GM21619 (cell line): ENCODE measurements around the gene SS18L1.
"Not testable (repeated sequence)": the region's sequence is repeated elsewhere in the genome, so short reads cannot be mapped to it uniquely, and the experiment has no call there.

Source experiments
- ATAC-seq: cut with Tn5 transposase; IDR thresholded peaks from one replicate; pipeline ENCODE4 v1.9.1; 2021; ENCODE audit not compliant: unreplicated experiment

SS18L1 gene

GRCh38 chr20:62143081-62143956 lies at the start of gene SS18L1, which contains the start of gene PSMA7:
Gene SS18L1, plus strand, starts transcription at chr20:62143769. Its CDS starts 52 bp downstream, at chr20:62143821.
Gene PSMA7, minus strand, starts transcription at chr20:62143394. Its CDS starts 91 bp downstream, at chr20:62143303.
- peak; percentile 72 for ATAC-seq

GRCh38 chr20:62096421-62097380 lies 46.9 kb upstream of the SS18L1 start:
- ATAC-seq, result no peak

- ATAC-seq, result no peak
Observed at GRCh38 chr20:62097881-62098407, 45.6 kb upstream of the SS18L1 start.

GRCh38 chr20:62101078-62101477 lies 42.5 kb upstream of the SS18L1 start:
- ATAC-seq, result no peak

GRCh38 chr20:62103508-62104233 lies 39.9 kb upstream of the SS18L1 start:
- no peak for ATAC-seq

- ATAC-seq, result no peak
Observed at GRCh38 chr20:62104234-62104789, 39.3 kb upstream of the SS18L1 start.

GRCh38 chr20:62104791-62105345 lies 38.7 kb upstream of the SS18L1 start:
- ATAC-seq, result no peak

- ATAC-seq, result no peak
Observed at GRCh38 chr20:62105592-62105991, 38.0 kb upstream of the SS18L1 start.

GRCh38 chr20:62111148-62111547 lies 32.4 kb upstream of the SS18L1 start:
- no peak for ATAC-seq

GRCh38 chr20:62112368-62112767 lies 31.2 kb upstream of the SS18L1 start:
- no peak for ATAC-seq

- no peak for ATAC-seq
Observed at GRCh38 chr20:62114894-62115293, 28.7 kb upstream of the SS18L1 start.

- not testable (repeated sequence) for ATAC-seq
Observed at GRCh38 chr20:62115800-62116407, 27.7 kb upstream of the SS18L1 start.

- no peak for ATAC-seq
Observed at GRCh38 chr20:62116558-62117361, 26.8 kb upstream of the SS18L1 start.

GRCh38 chr20:62117362-62117646 lies 26.3 kb upstream of the SS18L1 start:
- ATAC-seq, result no peak

- no peak for ATAC-seq
Observed at GRCh38 chr20:62117658-62118057, 25.9 kb upstream of the SS18L1 start.

- ATAC-seq, result no peak
Observed at GRCh38 chr20:62118113-62119043, 25.2 kb upstream of the SS18L1 start.

- no peak for ATAC-seq
Observed at GRCh38 chr20:62119115-62119514, 24.5 kb upstream of the SS18L1 start.
